Esophagus muscularis mucosa (tissue), 4 donors: ENCODE measurements around the gene ANGPTL5.

Experiments used
- CTCF ChIP-seq, 3 experiments: fragments of 200-600 bp in 2 of 3; fragments of 450-650 bp in 1 of 3; sonication (generic) in 2 of 3; IDR thresholded peaks; one replicate each; pipeline ENCODE4 v1.5.1; 2017 to 2019; ENCODE audit warnings: antibody characterized with exemption in 3 of 3, mild to moderate bottlenecking in 2 of 3, moderate library complexity in 1 of 3
- EP300 ChIP-seq: sonication (generic); formaldehyde crosslinking; IDR thresholded peaks from one replicate; pipeline ENCODE4 v1.6.1; 2017; ENCODE audit warnings: antibody characterized with exemption
- POLR2A ChIP-seq: fragments of 450-650 bp; IDR thresholded peaks from one replicate; pipeline ENCODE4 v1.6.1; 2017; ENCODE audit warnings: antibody characterized with exemption, moderate library complexity, mild to moderate bottlenecking, low read depth
- POLR2AphosphoS5 ChIP-seq, 2 donors: sonication (generic); formaldehyde crosslinking; IDR thresholded peaks; one replicate each; pipeline ENCODE4 v1.6.1; 2017; ENCODE audit warnings: antibody characterized with exemption in 2 of 2

- no peak for TF ChIP-seq POLR2A
- no peak for TF ChIP-seq CTCF (IDR thresholded peaks at IDR 0.05)
- TF ChIP-seq POLR2AphosphoS5 (IDR thresholded peaks at IDR 0.05): no peak
- no peak for TF ChIP-seq EP300
Observed at GRCh38 chr11:101955278-101955677, 39.0 kb upstream of the ANGPTL5 start.
